HCT116 (cell line): ENCODE results near the gene TIMP4. TPM values are rescaled to one million over a fixed set of nuclear protein-coding genes. Genes with fewer than 3 reads are reported as not detected.

Source experiments
- ATAC-seq: fragments of 200-7000 bp; cut with Tn5 transposase; 2 replicates; pipeline ENCODE4 v1.9.1; 2020; ENCODE audit warnings: mild to moderate bottlenecking, moderate library complexity
- BruUV-seq: library from RNA; stranded (reverse); fragments of 400-500 nt; replicated peaks from 2 replicates; lab custom pipeline; 2021; lab: Mats Ljungman, UMichigan
- CTCF ChIA-PET: fragments of 300-600 bp; sonication (Branson Sonifier 250); formaldehyde crosslinking; loops from one replicate; lab custom pipeline; 2021; ENCODE audit warnings: antibody characterized with exemption; lab: Charles Lee
- POLR2A ChIA-PET: fragments of 300-600, 350-600 bp; sonication (Branson Sonifier 250); formaldehyde crosslinking; loops from one replicate; lab custom pipeline; 2021; ENCODE audit warnings: antibody characterized with exemption; lab: Charles Lee
- RAD21 ChIA-PET, 2 experiments: fragments of 300-600 bp; sonication (Branson Sonifier 250); formaldehyde crosslinking; loops; one replicate each; lab custom pipeline; 2023; ENCODE audit warnings: low total read pairs in 2 of 2; ENCODE audit not compliant: uncharacterized antibody in 2 of 2, unreplicated experiment in 2 of 2, low non-redundant PET in 1 of 2; lab: Charles Lee
- DNase-seq: peaks from one replicate; pipeline ENCODE4 v3.0.0-alpha.2; 2010; ENCODE audit warnings: low read depth, low spot score
- H2AFZ ChIP-seq: fragments of 200-600 bp; shearing (Covaris generic), sonication (generic); 2 replicates; pipeline ENCODE4 v1.6.1; 2017; ENCODE audit warnings: low read depth, mixed run types, mixed read lengths, antibody characterized with exemption, low read length; ENCODE audit not compliant: poor library complexity, severe bottlenecking
- H3K27ac ChIP-seq: 2 replicates; pipeline ENCODE4 v1.5.1; 2012; ENCODE audit warnings: low read depth, low read length
- H3K27me3 ChIP-seq: fragments of 200-600 bp; sonication (generic); 2 replicates; pipeline ENCODE4 v1.6.1; 2016; ENCODE audit warnings: mixed run types, low read length, mixed read lengths; ENCODE audit not compliant: insufficient read depth
- H3K36me3 ChIP-seq, 2 experiments: fragments of 200-500 bp in 1 of 2; fragments of 200-600 bp in 1 of 2; sonication (Bioruptor generic) in 1 of 2; sonication (generic) in 1 of 2; 2 replicates each; pipeline versions ENCODE4 v1.5.1 to v1.6.1; 2014 to 2016; ENCODE audit warnings: low read length in 2 of 2, inconsistent platforms in 1 of 2, mixed read lengths in 1 of 2, mixed run types in 1 of 2; ENCODE audit not compliant: insufficient read depth in 2 of 2, control insufficient read depth in 1 of 2
- H3K4me1 ChIP-seq, 2 experiments: fragments of 200-600 bp in 1 of 2; sonication (generic) in 1 of 2; 2 replicates each; pipeline versions ENCODE4 v1.5.1 to v1.6.1; 2012 to 2017; ENCODE audit warnings: low read length in 2 of 2, inconsistent platforms in 1 of 2, mild to moderate bottlenecking in 1 of 2, mixed read lengths in 1 of 2, mixed run types in 1 of 2, moderate library complexity in 1 of 2; ENCODE audit not compliant: insufficient read depth in 2 of 2, control insufficient read depth in 1 of 2
- H3K4me2 ChIP-seq: fragments of 200-600 bp; sonication (generic); 2 replicates; pipeline ENCODE4 v1.6.1; 2017; ENCODE audit warnings: mixed run types, low read length, mixed read lengths
- H3K4me3 ChIP-seq, 2 experiments: fragments of 200-600 bp in 1 of 2; sonication (generic) in 1 of 2; replicated peaks in 1 of 2; 2 replicates each; pipeline ENCODE4 v1.5.1; 2011 to 2016; ENCODE audit warnings: low read length in 2 of 2, control low read depth in 1 of 2, low read depth in 1 of 2, mild to moderate bottlenecking in 1 of 2, mixed read lengths in 1 of 2, mixed run types in 1 of 2
- H3K79me2 ChIP-seq: fragments of 200-600 bp; sonication (generic); 2 replicates; pipeline ENCODE4 v1.6.1; 2017; ENCODE audit warnings: mild to moderate bottlenecking, mixed run types, low read length, moderate library complexity, mixed read lengths; ENCODE audit not compliant: insufficient read depth
- H3K9ac ChIP-seq: fragments of 200-600 bp; sonication (generic); 2 replicates; pipeline ENCODE4 v1.6.1; 2016; ENCODE audit warnings: low read length, mixed read lengths
- H3K9me2 ChIP-seq: fragments of 200-600 bp; sonication (generic), shearing (Covaris generic); 2 replicates; pipeline ENCODE4 v1.6.1; 2017; ENCODE audit warnings: mixed run types, mild to moderate bottlenecking, moderate library complexity; ENCODE audit not compliant: insufficient read depth
- H3K9me3 ChIP-seq, 2 experiments: fragments of 200-500 bp in 1 of 2; fragments of 200-600 bp in 1 of 2; sonication (Bioruptor generic) in 1 of 2; sonication (generic) in 1 of 2; 2 replicates each; pipeline ENCODE4 v1.6.1; 2014 to 2017; ENCODE audit warnings: low read length in 2 of 2, mixed read lengths in 2 of 2, inconsistent platforms in 1 of 2, low read depth in 1 of 2, mild to moderate bottlenecking in 1 of 2, mixed run types in 1 of 2, moderate library complexity in 1 of 2; ENCODE audit not compliant: control insufficient read depth in 1 of 2, insufficient read depth in 1 of 2
- H4K20me1 ChIP-seq: fragments of 200-600 bp; sonication (generic), shearing (Covaris generic); 2 replicates; pipeline ENCODE4 v1.6.1; 2017; ENCODE audit warnings: mixed run types, mild to moderate bottlenecking, moderate library complexity; ENCODE audit not compliant: insufficient read depth
- CBX3 ChIP-seq: IDR thresholded peaks from 2 replicates; pipeline ENCODE4 v1.6.1; 2012; ENCODE audit warnings: low read depth
- CEBPB ChIP-seq: IDR thresholded peaks from 2 replicates; pipeline ENCODE4 v1.6.1; 2012; ENCODE audit warnings: low read depth
- EGR1 ChIP-seq: IDR thresholded peaks from 2 replicates; pipeline ENCODE4 v1.6.1; 2012; ENCODE audit warnings: low read depth
- ELF1 ChIP-seq: IDR thresholded peaks from 2 replicates; pipeline ENCODE4 v1.6.1; 2012; ENCODE audit warnings: low read depth, borderline replicate concordance
- EZH2phosphoT487 ChIP-seq: fragments of 200-600 bp; IDR thresholded peaks from 2 replicates; pipeline ENCODE4 v1.6.1; 2018; ENCODE audit warnings: antibody characterized with exemption, borderline replicate concordance
- FOSL1 ChIP-seq: IDR thresholded peaks from 2 replicates; pipeline ENCODE4 v1.6.1; 2012; ENCODE audit warnings: low read depth
- JUND ChIP-seq: IDR thresholded peaks from 2 replicates; pipeline ENCODE4 v1.6.1; 2012
- MAX ChIP-seq: IDR thresholded peaks from 2 replicates; pipeline ENCODE4 v1.6.1; 2012
- POLR2A ChIP-seq: IDR thresholded peaks from 2 replicates; pipeline ENCODE4 v1.7.0; 2011; ENCODE audit warnings: borderline replicate concordance; ENCODE audit not compliant: insufficient read depth, insufficient read length; ENCODE audit errors: extremely low read depth
- POLR2AphosphoS5 ChIP-seq: IDR thresholded peaks from 2 replicates; pipeline ENCODE4 v1.6.1; 2011; ENCODE audit warnings: mild to moderate bottlenecking, low read depth, low read length, moderate library complexity
- RAD21 ChIP-seq: IDR thresholded peaks from 2 replicates; pipeline ENCODE4 v1.6.1; 2012; ENCODE audit warnings: low read depth, mild to moderate bottlenecking
- SIN3A ChIP-seq: IDR thresholded peaks from 2 replicates; pipeline ENCODE4 v1.6.1; 2012; ENCODE audit warnings: low read depth
- SRF ChIP-seq: IDR thresholded peaks from 2 replicates; pipeline ENCODE4 v1.6.1; 2012; ENCODE audit warnings: low read depth
- TCF7L2 ChIP-seq: IDR thresholded peaks from 2 replicates; pipeline ENCODE4 v1.7.0; 2011; ENCODE audit warnings: borderline replicate concordance, inconsistent platforms; ENCODE audit not compliant: insufficient read depth, insufficient read length; ENCODE audit errors: extremely low read depth
- YY1 ChIP-seq: IDR thresholded peaks from 2 replicates; pipeline ENCODE4 v1.6.1; 2011; ENCODE audit warnings: low read length, low read depth, moderate library complexity, mild to moderate bottlenecking; ENCODE audit not compliant: insufficient replicate concordance; ENCODE audit errors: extremely low read depth
- ZBTB33 ChIP-seq: IDR thresholded peaks from 2 replicates; pipeline ENCODE4 v1.6.1; 2011; ENCODE audit warnings: mild to moderate bottlenecking, low read length, moderate library complexity; ENCODE audit not compliant: insufficient replicate concordance; ENCODE audit errors: extremely low read depth
- ZFX ChIP-seq: fragments of 450-650 bp; IDR thresholded peaks from 2 replicates; pipeline ENCODE4 v1.6.1; 2017
- ZNF274 ChIP-seq: fragments of 200-500 bp; sonication (Bioruptor generic); IDR thresholded peaks from 2 replicates; pipeline ENCODE4 v1.6.1; 2014; ENCODE audit warnings: mild to moderate bottlenecking, low read depth, low read length, inconsistent platforms
- intact Hi-C: fragments of 100-400 bp; cut with micrococcal nuclease; formaldehyde crosslinking; loops from 2 replicates; pipeline ENCODE4 v1.10.0; 2022
- total RNA-seq: library from RNA; stranded (reverse); gene quantifications from one replicate; pipeline ENCODE4 v1.2.1, GENCODE V29; 2021; ENCODE audit not compliant: unreplicated experiment
- TF ChIP-seq, protein P1 (sequence below): IDR thresholded peaks from 2 replicates; pipeline ENCODE4 v1.6.1; 2012

The TIMP4 gene
- total RNA-seq, 1 experiment from 2014 or later = not detected

DNA sequence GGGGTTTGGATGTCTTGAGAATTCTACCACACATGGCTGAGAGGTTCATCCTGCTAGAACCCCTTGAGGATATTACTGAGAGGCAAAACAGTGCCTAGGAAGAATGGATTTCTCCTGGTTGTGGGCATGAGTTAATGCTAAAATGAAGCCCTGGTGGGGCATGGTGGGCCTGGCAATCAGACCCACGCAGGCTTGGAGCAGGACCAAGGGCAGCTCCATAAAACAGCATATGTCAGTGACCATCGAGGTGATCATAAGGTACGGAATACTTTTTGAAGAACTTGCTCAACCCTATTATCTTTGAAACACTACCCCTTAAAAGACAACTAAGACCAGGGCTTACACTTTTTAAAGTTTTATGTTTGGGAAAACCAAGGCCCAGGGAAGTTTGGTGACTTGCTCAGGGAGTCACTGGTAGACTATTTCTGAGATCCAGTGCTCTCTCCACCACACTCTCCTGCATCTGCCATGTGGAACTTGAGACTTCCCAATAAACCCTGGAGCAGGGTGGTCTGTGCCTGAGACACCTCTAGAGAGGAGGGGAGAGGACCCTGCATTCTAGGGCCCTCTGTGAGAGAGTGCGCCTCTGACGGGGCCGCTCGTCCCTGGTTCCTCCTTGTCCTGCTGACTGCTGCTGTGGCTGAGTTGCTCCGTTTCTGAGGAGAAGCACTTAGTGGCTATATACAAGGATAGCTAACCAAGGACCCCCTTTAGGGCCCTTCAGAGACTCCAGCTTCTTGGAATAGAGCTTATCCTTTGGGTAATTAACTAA, 28.0 kb upstream of the TIMP4 start (continued):
- TF ChIP-seq YY1 (no peak), RAD21 (no peak), SRF (no peak), JUND (no peak), EZH2phosphoT487 (no peak), ZNF274 (no peak), FOSL1 (no peak), POLR2AphosphoS5 (no peak), TCF7L2 (no peak), ZBTB33 (no peak), EGR1 (no peak)
- TF ChIP-seq, protein P1, sequence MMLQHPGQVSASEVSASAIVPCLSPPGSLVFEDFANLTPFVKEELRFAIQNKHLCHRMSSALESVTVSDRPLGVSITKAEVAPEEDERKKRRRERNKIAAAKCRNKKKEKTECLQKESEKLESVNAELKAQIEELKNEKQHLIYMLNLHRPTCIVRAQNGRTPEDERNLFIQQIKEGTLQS = no peak
- TF ChIP-seq, all 23 proteins: peak for 0

DNA sequence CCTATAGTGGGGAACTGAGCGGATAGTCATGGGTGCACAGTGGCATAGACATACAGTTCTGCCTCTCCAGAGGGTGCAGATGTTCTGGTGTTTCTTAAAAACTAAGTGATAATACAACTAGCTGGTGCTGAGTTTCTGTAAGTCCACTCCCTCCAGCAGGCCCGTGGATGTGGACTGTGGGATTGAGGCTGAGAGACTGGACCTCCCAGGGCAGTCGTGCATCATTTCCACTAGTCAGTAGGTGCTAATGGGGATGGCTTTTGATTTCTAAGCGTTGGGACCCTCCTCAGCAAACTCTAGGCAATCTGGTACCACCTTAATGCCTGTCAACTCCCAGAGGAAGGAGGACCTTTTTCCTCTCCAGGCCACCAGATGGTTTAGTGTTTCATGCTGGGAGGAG, 27.3 kb upstream of the TIMP4 start:
- Histone ChIP-seq H3K4me3 (no peak overlapping the region), H3K27ac (no peak overlapping the region), H3K9me3 (no peaks in the 10 kb centered on the region), H3K4me2 (no peak overlapping the region), H3K36me3 (no peaks in the 10 kb centered on the region)
- ChIA-PET POLR2A (no interaction called here), RAD21 (no interaction called here), CTCF (interaction anchor here (1.0 to 3.7 kb wide), 3 partner anchors 9 to 294 kb away, joined by 4 to 16 read pairs (median 7); no protein-coding TSS in a partner anchor)
- intact Hi-C loops = no loop called here
- no peak for ATAC-seq
- no peak for TF ChIP-seq EZH2phosphoT487
- no peak for TF ChIP-seq CBX3
- TF ChIP-seq MAX = no peak
- no peak for TF ChIP-seq ELF1
- no peak for TF ChIP-seq JUND
- no peak for TF ChIP-seq CEBPB
- TF ChIP-seq SIN3A = no peak
- no peak for TF ChIP-seq TCF7L2
- TF ChIP-seq ZFX = no peak
- no peak for TF ChIP-seq POLR2A
- TF ChIP-seq, all 23 proteins: peak for 0
- Histone ChIP-seq H3K79me2 (no peaks in the 10 kb centered on the region), H4K20me1 (no peaks in the 10 kb centered on the region), H3K9me2 (no peaks in the 10 kb centered on the region), H3K4me1 (peaks cover 16 to 21% of the 10 kb centered on the region in 2 experiments), H2AFZ (no peak overlapping the region), H3K9ac (no peak overlapping the region), H3K27me3 (no peaks in the 10 kb centered on the region)
- BruUV-seq = no TSS peak
- DNase-seq = no peak
